Erythroblast (primary cell): ENCODE data around the gene TEX264.

ENCODE experiments used
- GATA1 ChIP-seq: IDR thresholded peaks from 2 replicates; pipeline ENCODE4 v1.6.1; 2011; ENCODE audit warnings: low read depth, mild to moderate bottlenecking, control low read depth, low read length, moderate library complexity
- POLR2A ChIP-seq: IDR thresholded peaks from 2 replicates; pipeline ENCODE4 v1.6.1; 2011; ENCODE audit warnings: mild to moderate bottlenecking, low read length

GRCh38 chr3:51680663-51681230 lies 9.7 kb downstream of the TEX264 start:
- TF ChIP-seq POLR2A, result no peak
- TF ChIP-seq GATA1, result no peak
